WI38 (cell line): ENCODE data around the gene FCMR.

Source experiments
- H3K4me3 ChIP-seq: 2 replicates; pipeline ENCODE4 v1.5.1; 2011; ENCODE audit warnings: low read depth, mild to moderate bottlenecking, control low read depth, low read length
- TF ChIP-seq, protein P1 (sequence below): IDR thresholded peaks from 2 replicates; pipeline ENCODE4 v1.5.1; 2012; ENCODE audit warnings: low read depth, mild to moderate bottlenecking, control low read depth, low read length

Gene FCMR

DNA sequence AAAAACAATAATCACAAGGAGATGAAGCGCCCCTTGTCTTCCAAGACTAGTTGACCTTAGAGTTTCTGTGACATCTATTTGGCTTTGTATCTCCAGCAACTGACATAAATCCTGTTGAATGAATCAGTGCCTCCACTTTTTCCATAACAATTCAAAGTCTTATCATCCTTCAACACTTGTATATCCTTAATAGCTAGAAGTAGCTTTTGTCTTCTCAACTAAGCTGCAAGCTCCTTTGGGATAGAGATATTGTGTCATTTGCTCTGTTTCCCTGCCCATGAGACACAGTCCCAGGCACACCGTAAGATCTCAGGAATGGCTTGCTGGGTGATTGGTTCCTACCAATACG lies 18.8 kb upstream of the FCMR start:
- TF ChIP-seq, protein P1, sequence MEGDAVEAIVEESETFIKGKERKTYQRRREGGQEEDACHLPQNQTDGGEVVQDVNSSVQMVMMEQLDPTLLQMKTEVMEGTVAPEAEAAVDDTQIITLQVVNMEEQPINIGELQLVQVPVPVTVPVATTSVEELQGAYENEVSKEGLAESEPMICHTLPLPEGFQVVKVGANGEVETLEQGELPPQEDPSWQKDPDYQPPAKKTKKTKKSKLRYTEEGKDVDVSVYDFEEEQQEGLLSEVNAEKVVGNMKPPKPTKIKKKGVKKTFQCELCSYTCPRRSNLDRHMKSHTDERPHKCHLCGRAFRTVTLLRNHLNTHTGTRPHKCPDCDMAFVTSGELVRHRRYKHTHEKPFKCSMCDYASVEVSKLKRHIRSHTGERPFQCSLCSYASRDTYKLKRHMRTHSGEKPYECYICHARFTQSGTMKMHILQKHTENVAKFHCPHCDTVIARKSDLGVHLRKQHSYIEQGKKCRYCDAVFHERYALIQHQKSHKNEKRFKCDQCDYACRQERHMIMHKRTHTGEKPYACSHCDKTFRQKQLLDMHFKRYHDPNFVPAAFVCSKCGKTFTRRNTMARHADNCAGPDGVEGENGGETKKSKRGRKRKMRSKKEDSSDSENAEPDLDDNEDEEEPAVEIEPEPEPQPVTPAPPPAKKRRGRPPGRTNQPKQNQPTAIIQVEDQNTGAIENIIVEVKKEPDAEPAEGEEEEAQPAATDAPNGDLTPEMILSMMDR, result no peak
- no peak overlapping the region for H3K4me3 ChIP-seq

DNA sequence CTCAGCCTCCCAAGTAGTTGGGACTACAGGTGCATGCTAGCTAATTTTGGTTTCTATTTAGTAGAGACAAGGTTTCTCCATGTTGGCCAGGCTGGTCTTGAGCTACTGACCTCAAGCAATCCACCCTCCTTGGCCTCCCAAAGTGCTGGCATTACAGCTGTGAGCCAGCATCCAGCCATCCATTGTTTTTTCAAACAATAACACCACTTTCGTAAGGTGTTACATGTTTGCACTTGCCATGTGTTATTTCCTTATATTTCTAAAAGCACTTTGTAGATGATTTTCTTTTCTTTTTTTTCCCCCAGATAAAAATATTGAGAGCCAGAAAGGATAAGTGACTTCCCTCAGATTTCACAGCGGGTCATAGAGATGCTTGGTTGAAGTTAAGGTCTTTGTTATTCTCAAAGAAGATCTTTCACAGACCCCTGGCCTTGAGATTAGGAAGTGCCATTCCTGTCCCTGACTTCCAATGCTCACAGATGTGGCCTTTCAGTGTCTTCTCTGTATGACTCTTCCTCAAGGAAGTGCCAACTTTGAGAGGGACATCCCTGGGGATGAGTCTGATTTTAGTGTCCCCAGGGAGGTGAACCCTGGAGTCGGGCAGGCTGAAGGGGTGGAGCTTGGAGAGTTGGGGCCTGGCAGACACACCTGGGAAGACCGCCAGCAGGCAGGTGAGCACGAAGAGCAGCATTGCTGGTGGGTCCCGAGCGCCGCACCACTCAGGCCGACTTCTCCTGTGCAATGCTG lies 18.3 kb upstream of the FCMR start:
- H3K4me3 ChIP-seq, result no peak overlapping the region
- TF ChIP-seq, protein P1, result no peak

GRCh38 chr1:206939131-206939530 lies 17.4 kb upstream of the FCMR start:
- TF ChIP-seq, protein P1, result no peak
- H3K4me3 ChIP-seq, result no peak overlapping the region

GRCh38 chr1:206937425-206937824 lies 15.7 kb upstream of the FCMR start:
- no peak overlapping the region for H3K4me3 ChIP-seq
- TF ChIP-seq, protein P1, result no peak

- TF ChIP-seq, protein P1, result peak; percentile 52
- no peak overlapping the region for H3K4me3 ChIP-seq
Measured at GRCh38 chr1:206935491-206936067, 13.8 kb upstream of the FCMR start.

GRCh38 chr1:206933333-206933945 lies 11.7 kb upstream of the FCMR start:
- no peak overlapping the region for H3K4me3 ChIP-seq
- TF ChIP-seq, protein P1, result peak; percentile 56

- no peak overlapping the region for H3K4me3 ChIP-seq
- TF ChIP-seq, protein P1, result no peak
Measured at GRCh38 chr1:206932177-206932576, 10.4 kb upstream of the FCMR start.
